ENCODE measurements around the gene GRM7.

- TF ChIP-seq CTCF (IDR thresholded peaks at IDR 0.05 in 4 of 5, conservative IDR thresholded peaks at IDR 0.05 in 1 of 5) (no peak), POLR2A (IDR thresholded peaks at IDR 0.05) (no peak)
These were observed 873.0 kb downstream of the GRM7 start for GRCh38 chr3:7733933-7734332.

All from gastrocnemius medialis (tissue), 4 donors.